Measurements from ENCODE around the gene IFI6.
"Not testable (repeated sequence)": the region's sequence is repeated elsewhere in the genome, so short reads cannot be mapped to it uniquely, and the experiment has no call there.

Gene IFI6

GRCh38 chr1:27626031-27626935, 45.7 kb downstream of the IFI6 start:
- no peak for DNase-seq

GRCh38 chr1:27624467-27625178, 47.4 kb downstream of the IFI6 start:
- no peak for DNase-seq

- DNase-seq, result no peak
Observed at GRCh38 chr1:27623327-27624212, 48.4 kb downstream of the IFI6 start.

GRCh38 chr1:27622828-27623227, 49.2 kb downstream of the IFI6 start:
- no peak for DNase-seq

GRCh38 chr1:27621051-27621920, 50.7 kb downstream of the IFI6 start:
- DNase-seq, result no peak

GRCh38 chr1:27619782-27620438, 52.1 kb downstream of the IFI6 start:
- DNase-seq, result not testable (repeated sequence)

- DNase-seq, result no peak
Observed at GRCh38 chr1:27618341-27619082, 53.5 kb downstream of the IFI6 start.

GRCh38 chr1:27617420-27617819, 54.6 kb downstream of the IFI6 start:
- DNase-seq, result no peak

GRCh38 chr1:27616441-27616840, 55.6 kb downstream of the IFI6 start:
- no peak for DNase-seq

Measured in activated CD4-positive, alpha-beta T cell treated with anti-CD3 and anti-CD28 coated beads for 1 hour (primary cell).